GM12873 (cell line): Measurements from ENCODE around the gene COX11.

Experiments used
- CTCF ChIP-seq: IDR thresholded peaks from 2 replicates; pipeline ENCODE4 v1.5.1; 2012; ENCODE audit warnings: low read depth, mild to moderate bottlenecking, moderate library complexity, low read length, control low read depth; ENCODE audit not compliant: insufficient read depth; ENCODE audit errors: missing control alignments

The COX11 gene

GRCh38 chr17:54968988-54969332, 506 bp upstream of the COX11 start:
- no peak for TF ChIP-seq CTCF

- peak; percentile 57 for TF ChIP-seq CTCF
Measured at GRCh38 chr17:54967621-54968261, 713 bp downstream of the COX11 start.

GRCh38 chr17:54956791-54957190, 11.7 kb downstream of the COX11 start:
- no peak for TF ChIP-seq CTCF

GRCh38 chr17:54951286-54951685, 17.2 kb downstream of the COX11 start:
- no peak for TF ChIP-seq CTCF

- no peak for TF ChIP-seq CTCF
Measured at GRCh38 chr17:54950116-54950515, 18.3 kb downstream of the COX11 start.

GRCh38 chr17:54948380-54948779, 20.1 kb downstream of the COX11 start:
- TF ChIP-seq CTCF: no peak

GRCh38 chr17:54947396-54947795, 21.1 kb downstream of the COX11 start:
- no peak for TF ChIP-seq CTCF

GRCh38 chr17:54945671-54946070, 22.8 kb downstream of the COX11 start:
- TF ChIP-seq CTCF: no peak
